T-helper 9 cell (primary cell): ENCODE data around the gene FHIT.

ENCODE experiments used
- DNase-seq: peaks from one replicate; pipeline ENCODE4 v3.0.0-alpha.2; 2020

FHIT gene

DNA sequence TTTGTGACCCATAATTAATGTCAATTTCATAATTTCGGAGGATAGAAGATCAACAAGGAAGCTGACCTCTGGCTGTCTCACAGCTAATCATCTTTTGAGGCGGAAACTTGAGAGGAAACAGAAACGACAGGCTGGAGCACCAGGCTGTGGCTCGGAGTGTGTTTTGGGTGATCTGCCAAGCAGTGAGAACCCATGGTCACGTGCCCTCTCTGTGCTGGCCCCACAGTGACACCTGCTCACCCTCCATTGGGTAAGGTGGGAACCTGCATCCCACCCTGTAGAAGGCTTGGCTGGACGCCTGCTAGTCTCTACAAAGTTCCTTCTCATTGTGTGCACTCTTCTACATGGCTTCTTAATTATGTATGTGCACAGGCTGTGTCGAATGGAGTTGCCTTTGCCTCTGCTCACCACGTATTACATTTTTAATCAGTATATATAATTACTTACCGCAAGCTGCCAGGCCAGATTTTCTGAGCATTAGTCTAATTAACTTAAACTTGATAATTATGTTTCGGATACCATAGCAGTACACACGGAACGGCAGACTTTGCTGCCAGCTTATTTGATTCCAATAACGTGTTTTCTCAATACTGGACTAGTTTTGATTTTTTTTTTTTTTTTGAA lies 1482.0 kb downstream of the FHIT start:
- no peak for DNase-seq

DNA sequence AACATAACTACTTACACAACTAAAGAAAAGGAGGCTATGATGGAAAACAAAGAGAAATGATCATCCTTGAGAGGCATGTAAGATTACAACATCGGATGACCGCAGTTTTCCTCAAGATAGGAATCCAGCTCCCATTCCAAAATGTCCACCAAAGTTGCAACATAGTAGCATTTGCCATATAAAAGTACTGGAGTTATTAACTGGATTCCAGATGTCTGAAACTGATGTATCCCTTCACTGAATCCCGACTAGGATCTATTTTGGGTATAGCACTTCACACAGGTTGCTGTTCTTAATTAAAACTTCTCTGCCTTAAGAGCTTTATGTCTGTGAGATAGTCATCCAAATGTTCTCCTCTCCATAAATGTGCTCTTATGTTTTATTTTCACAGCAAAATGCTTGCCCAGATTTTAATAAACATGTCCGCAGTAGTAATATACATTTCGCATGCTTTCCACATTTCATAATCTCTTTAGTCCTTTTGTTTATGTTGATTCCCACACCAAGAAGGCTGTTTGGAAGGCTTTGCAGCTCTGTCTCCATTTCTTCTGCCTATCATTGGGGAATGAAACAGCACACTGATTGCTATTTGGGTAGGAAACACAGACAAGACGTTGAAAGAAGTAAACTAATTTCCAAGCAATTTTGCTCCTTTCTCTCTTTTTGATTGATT lies 1484.9 kb downstream of the FHIT start:
- no peak for DNase-seq

DNA sequence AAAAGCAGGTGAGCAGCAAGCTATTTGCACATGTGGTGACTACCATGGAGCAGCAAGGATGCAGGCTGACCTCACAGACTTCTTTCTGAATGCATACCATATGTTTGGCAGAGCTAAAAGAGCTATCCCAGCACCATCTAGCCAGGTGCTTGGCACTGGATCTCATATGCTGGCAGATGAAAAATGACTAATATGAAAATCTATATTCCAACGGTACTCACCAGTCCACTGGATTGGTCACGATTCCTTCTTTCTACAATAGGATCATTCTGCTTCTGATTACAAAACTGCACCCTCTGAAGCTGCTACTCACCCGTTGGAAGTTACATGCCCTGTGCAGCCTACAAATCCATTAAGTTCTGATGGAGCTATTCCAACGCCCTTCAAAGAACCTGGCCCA lies 1487.1 kb downstream of the FHIT start:
- DNase-seq, result no peak

DNA sequence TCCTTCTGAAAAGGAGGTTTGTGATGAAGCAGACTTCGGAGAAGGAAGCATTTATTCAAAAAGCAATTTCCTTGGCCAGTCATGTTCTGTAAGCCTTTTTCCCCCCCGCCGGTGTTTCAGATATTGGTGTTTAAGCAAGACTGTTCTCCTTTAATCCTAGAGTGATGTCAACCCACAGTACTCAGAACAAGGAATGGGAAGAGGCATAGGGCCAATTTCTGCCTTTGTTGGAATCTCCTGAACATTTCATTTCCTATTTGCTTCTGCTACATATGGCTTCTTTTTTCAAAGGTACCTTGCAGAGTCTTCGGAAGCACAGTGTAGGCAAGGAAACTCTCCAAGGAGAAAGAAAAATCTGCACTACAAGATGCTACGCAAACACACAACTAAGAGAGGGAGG lies 1488.3 kb downstream of the FHIT start:
- DNase-seq, result no peak

DNA sequence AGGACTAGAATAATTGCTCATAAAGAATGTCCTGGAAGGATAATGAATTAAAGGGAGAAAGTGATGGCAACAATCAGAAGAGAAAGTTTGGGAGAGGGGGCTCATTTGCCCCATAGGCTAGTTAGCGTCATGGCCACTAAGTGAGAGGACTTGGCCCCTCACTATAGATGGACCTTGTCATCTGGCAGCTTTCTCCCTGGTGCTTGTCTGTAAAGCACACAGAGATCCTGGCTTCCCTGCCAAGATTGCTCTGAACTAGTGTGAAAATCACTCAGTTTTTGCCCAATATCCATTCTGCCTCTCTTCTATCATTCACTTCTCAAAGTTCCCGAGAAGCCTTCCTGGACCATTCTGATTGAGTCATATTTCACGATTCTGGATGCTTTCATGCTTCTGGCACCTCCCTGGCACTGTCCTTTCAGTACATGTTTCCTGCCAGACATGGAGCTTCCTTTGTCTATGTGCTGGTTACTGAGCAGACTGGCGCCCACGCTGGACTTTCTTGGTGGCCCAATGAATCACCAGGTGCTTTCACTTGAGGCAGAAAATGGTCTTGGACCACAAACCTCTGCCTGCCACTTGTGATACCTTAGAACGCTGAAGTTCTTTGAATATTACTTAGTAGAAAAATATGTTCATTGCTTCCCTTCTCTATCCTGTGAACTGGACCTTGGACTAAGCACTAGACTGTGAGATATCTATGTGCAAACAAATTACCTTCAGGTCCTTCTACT lies 1491.8 kb downstream of the FHIT start:
- DNase-seq, result no peak

DNA sequence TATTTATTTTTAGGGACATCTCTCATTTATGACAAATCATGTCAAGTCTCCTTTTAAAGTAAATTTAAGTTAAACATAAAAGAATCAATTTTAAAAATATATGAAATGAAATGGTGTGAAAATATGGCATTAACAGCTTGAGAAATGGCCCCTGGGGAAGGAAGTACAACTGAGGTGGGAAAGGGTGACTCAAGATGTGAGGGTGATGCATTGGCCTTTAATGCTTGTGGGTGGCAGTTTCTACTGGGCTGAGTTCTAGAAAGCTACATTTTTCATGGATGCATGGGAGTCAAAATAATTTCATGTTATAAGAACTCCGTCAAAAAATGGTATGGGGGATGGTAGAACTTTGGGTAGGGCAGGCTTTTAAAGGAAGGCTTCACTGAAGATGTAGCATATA lies 1492.6 kb downstream of the FHIT start:
- DNase-seq, result no peak

DNA sequence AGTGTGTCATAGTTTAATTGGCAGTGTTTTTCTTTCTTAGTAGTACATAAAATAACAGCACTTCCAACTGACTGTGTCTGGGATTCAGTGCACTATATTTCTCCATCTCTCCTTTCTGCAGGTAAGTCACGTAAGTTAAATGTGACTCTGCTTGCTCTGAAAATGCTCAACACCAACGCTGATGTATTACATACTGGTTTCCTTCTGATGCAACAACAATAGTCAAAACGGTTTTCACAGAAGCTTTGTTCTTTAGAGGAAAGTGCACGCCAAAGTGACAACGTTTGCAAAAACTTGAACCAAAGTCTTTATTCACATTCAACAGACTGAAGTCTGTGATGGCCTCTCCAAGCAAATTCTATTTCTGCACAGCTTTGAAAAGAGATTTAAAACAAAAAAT lies 1494.3 kb downstream of the FHIT start:
- DNase-seq, result no peak

DNA sequence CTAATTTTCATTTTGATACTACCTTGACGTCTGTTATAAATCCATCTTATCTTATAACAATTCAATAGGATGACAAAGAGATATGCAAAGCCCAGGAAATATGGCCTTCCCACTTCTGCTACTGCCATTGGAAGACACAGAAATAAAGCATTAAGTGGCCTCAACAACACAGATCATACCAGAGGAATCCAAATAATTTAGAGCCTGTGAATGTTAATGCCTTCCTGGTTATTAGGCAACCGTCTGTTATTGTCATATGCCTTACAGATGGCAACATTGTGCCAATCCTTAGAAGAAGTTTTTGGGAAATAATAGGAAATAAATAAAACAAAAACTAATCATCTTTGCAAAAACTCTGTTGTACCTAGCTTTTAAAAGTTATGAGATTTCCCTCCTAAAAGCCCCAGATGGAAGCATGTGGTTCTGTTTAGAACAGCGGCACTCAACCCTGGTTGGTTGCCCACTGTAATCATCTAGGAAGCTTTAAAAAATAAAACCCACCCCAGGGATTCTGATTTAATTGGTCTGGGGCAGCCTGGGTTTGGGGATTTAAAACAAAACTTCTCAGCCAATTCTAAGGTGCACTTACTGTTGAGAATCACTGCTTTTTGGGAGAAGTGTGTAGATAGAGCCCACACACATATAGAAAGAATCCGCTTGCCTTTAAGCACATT lies 1496.7 kb downstream of the FHIT start:
- DNase-seq, result no peak

DNA sequence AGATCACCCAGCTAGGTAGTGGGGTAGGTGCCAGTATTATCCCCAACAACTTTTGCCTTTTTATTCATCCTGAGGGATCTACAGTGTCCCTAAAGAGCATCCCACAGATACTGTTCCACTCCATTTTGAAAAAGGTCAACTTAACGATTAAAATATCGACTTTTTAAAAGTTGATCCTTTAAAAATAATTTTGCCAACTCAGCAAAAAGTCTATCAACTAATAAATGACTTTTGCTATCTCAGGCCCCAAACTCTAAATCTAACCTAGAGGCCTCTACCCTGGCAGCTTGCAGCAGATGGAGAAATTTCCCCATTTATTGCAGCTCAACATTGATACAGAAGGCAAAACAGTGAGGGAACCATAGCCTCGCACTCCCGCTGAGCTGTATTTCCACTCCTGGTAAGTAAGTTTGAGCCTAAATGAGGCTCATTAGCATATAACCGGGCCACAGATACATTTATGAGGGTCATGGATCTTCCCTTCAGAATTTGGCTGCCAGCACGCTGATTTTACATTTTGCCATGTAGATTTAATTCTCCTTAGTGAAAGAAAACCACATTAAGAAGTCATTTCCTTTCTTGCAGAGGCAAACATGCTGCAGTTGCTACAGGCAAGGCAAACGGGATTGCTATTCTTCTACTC lies 1497.3 kb downstream of the FHIT start:
- no peak for DNase-seq

DNA sequence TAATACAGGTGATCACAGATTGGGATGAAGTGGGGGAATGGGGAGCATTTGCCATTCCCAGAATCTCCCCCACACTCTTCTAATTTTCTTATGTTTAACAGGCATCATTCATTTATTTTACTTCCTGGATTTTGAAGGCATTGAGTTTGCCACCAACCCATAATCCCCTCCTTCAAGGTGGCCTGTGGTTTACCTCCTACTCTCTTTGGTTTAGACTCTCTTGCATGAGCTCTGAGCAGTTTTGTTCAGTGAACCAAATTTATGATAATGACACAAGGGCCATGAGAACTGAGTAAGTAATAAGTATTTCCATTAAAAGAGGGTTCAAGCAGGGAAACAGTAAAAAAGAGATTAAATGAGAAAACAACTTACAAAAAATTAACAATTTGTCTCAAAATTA lies 1498.3 kb downstream of the FHIT start:
- DNase-seq, result no peak

DNA sequence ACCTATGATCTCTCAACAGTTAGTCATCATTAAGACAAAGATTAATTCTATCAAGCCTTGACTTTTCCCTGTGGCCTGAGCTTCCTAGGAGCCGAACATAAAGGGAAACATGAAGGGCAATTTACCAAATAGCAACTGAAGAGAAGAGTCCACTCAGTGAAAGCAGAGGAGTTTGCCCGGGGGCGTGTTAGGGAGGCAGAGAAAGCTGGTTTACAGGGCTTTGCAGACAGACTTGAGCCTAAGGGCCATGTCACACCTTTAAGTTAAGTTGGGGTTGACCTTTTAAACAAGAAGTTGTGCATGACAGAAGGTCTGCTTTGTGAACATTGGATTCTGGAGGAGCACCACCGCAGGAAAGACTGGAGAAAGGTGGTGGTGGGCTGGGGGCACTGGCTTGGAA lies 1499.6 kb downstream of the FHIT start:
- DNase-seq, result no peak

DNA sequence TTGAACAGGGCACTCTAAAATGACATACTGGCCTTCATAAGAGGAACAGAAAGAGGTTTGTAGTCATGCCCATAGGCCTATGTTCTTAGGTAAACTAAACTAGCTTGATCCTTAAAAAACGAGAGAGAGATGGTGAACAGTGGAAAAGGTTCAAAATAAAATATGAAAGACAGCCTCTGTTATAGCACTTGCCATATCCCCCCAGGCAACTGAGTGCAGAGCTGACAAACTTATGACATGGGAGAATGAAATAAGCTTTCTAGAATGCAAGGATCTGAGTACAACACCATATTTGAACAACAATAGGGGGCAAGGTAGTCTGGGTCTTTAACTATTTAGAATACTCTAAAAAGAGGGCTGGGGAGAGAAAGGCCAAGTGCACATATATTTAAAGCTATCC lies 1500.9 kb downstream of the FHIT start:
- no peak for DNase-seq

DNA sequence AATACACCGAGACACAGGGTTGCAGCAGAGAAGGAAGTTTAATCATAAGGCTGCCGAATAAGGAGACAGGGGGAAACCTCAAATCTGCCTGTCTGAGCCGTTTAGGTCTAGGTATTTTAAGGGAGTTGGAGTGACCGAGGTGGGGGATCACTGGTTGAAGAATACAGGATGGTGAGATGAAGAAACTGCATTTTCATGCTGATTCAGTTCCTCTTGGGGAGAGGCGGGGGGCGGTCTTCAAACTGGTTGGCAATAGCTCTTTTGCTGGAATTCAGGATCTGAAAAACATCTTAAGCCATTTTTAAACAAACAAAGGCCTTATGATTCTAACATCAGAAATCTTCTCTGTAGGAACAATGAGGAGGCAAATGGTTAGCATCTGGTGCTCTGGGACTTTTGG lies 1502.0 kb downstream of the FHIT start:
- DNase-seq, result no peak

DNA sequence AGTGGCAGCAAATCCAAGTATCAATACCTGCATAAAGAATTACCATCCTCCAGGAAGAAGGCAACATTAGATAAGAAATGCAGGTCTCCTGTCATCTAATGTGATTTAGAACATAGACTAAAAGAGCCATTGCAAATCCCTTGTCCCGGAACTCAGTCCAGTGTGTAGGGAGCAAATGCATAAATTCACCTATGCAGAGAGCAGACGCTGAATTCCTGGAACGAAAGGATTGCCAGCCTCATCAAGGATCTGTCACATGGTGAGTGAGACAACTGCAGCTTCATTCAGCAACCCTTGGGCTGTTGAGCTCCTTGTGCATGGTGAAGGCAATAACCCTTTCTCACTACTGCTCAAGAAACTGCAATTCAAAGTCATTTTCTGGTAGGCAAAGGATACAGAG lies 1504.7 kb downstream of the FHIT start:
- DNase-seq, result no peak

DNA sequence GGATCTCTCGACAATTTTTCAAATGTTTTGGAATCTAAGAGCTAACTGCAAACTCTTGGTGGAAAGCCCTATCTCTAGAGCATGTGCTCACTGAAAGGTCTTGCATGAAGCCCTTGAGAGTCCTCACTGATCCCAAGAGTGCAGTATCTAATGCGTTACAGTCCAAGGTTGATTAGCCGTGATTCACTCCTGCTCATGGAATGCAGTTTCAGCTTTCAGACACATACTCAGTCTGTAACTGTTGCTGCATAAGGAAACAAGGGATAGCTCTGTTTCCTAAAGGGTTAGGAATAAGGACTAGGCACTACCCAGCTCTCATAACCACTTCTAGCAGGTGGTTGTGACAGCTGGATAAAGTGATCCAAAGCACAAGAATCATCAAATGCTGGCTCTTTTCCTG lies 1514.0 kb downstream of the FHIT start:
- no peak for DNase-seq

DNA sequence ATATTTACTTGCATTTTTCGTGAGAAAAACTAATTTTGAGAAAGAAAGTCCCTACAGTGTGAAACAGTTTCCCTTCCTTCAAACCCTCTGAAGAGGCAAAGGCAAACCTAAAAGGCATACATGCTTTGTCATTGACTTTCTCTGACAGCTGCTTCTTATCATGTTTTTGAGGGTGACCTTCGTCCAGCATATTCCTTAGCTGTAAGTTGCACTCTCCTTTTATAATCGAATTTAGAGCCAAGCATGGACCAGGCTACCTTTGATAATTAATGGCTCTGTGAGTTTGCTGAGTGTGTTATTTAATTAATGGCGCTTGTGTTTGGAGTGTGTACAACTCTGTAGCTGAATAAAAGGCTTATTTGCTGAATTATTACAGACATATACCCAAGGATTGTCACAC lies 1517.2 kb downstream of the FHIT start:
- DNase-seq, result no peak

DNA sequence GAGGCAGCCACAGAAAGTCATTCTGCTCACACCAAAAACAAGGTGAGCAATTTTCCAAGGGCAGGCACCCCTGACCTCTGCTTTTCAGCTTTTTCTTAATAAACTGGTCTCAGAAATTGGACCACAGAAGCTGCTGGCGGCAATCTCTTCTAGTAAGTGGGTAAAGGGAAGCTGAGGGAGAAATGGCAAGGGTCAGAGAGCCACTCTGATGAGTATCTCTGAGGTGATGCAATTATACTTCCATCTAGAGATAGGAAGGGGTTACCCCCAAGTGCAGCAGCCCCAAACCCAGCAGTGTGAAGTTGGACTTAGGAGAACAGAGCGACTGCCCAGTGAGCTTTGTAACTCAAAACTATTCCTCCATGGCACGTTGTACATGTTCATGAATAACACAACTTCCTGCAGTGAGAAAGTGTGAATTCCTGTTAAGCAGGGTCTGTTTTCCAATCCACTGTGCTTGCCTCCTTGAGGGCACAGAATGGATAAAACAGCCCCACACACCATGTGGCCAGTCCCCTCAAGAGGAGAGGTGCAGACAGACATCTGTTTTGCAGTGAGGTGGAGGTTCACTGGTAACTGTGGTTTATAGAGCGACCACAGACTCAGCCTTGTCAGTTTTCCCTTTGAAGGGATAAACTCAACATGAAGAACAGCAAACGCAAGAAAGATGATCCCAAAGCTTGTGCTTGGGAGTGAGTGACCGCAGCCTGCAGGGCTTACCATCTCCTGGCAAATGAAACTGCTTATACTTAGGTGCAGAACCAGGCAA lies 1518.0 kb downstream of the FHIT start:
- DNase-seq, result no peak

DNA sequence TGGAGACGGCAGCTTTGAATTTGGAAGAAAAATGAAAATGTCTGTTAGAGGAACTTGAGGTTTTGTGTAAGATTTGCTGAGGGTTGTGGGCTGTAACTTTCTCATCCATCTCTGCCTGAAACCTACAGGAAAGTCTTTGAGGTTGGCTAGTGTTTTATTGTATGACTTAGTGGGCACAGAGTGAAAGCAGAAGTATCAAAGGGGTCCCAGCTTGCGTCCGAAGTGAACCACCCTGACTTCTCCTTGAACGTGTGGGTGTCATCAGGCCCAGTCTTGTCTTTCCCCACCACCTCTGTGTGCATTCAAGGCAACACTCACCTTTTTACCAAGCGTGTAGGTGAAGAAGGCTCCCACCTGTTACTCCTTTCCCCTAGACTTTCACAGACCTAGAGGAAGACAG lies 1519.3 kb downstream of the FHIT start:
- DNase-seq, result no peak

DNA sequence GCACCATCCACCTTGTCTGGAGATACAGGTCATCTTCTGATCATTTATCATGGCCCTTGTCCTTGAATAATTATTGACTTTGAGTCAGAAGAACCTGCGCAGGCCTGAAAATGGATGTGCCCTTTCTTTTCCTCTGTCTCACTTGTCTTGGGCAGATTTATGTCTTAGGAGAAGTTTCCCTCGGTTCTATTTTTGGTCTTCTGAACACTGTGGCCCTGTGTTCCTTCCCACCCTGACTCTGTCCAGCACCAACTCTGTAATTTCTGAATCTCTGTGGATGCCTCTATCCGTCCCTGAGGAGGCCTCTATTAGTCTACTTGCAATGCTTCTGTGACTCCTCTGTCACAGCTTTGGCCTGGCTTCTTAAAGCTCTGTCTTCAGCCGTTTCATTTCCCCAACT lies 1520.7 kb downstream of the FHIT start:
- DNase-seq, result no peak

DNA sequence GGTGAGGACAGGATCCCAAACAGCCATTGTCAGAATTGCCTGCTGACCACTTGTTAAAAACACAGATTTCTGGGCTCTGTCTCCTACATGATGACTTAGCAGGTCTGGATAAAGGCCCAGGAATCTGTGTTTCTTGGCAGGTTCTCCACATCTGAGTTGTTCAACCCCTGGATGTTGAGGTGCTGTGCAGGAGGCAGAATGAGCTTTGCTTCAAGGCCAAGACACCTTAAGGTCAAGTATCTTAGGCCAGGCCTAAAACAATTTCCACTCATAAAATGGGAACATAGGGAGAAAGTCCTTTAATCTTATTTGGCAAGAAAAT lies 1522.7 kb downstream of the FHIT start:
- no peak for DNase-seq

DNA sequence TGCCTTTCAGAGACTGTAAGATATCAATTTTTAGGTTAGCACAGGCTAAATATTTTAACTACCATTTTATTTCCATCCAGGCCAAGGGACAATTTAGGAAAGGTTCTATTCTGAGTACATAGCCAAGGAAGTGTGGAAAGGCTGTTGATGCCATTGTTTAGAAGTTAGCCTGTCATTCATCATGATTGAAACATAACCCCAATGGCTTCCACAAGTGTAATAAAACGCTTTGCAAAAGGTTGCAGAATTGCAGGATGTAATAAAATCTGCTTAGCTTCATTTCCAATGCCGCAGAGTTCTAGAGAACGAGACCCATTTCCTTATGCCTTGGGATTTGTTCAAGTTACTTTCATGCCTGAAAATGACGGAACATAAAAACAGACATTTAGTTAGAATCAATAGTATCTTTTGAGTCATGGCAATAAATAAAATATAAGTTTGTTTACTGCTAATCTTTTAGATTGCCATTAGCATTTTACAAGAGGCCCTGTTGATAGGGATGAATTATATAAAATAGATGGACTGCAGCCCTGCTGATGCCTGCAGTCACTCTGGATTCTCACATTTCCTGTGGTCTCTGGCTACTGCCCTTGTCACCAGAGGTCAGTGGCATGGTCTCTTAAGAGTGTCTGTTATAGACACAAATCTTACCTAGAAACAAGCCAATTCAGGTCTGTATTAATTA lies 1523.2 kb downstream of the FHIT start:
- DNase-seq, result no peak

DNA sequence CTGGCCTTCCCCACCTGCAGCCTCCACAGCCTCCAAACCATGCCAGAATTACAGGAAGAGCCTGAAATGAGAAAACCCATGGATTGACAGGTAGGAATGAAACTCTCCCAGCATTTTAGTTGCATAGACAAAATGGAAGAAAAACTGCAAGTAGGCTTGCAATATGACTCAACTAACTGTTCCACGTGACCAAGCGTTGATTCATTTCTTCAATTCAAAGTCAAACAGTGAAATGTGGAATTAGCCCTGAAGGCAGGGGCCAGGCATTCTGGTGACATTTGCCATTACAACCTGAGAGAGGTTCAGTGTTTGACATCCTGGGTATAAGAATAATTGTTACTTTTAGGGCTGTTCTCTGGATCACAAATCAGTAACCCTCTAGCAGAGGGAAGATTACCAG lies 1525.0 kb downstream of the FHIT start:
- DNase-seq, result no peak
